Neural cell (in vitro differentiated cells): Measurements from ENCODE around the gene HRAS. TPM values are rescaled to one million over a fixed set of nuclear protein-coding genes. Genes with fewer than 3 reads are reported as not detected.

ENCODE experiments used
- H2AFZ ChIP-seq: fragments of 200-600, 300-800 bp; sonication (generic), shearing (Covaris generic); 2 replicates; pipeline ENCODE4 v1.6.0; 2014; ENCODE audit warnings: low read depth, mild to moderate bottlenecking, antibody characterized with exemption, low read length, moderate library complexity
- H3F3A ChIP-seq: fragments of 200-600 bp; shearing (Covaris generic); 2 replicates; pipeline ENCODE4 v1.6.1; 2016; ENCODE audit warnings: mild to moderate bottlenecking, moderate library complexity, mixed read lengths, antibody characterized with exemption, low read length; ENCODE audit not compliant: insufficient read depth, poor library complexity, severe bottlenecking
- H3K27ac ChIP-seq: fragments of 200-600, 300-800 bp; sonication (generic), shearing (Covaris generic); 2 replicates; pipeline ENCODE4 v1.5.1; 2014; ENCODE audit warnings: mild to moderate bottlenecking, low read length, moderate library complexity
- H3K27me3 ChIP-seq: fragments of 300-800, 200-600 bp; sonication (generic), shearing (Covaris generic); 2 replicates; pipeline ENCODE4 v1.6.0; 2014; ENCODE audit warnings: mild to moderate bottlenecking, low read depth, low read length, moderate library complexity; ENCODE audit not compliant: insufficient read depth
- H3K36me3 ChIP-seq: fragments of 300-800, 200-600 bp; sonication (generic), shearing (Covaris generic); 2 replicates; pipeline ENCODE4 v1.5.1; 2014; ENCODE audit warnings: mild to moderate bottlenecking, antibody characterized with exemption, low read length, moderate library complexity; ENCODE audit not compliant: insufficient read depth
- H3K4me2 ChIP-seq: fragments of 300-800, 200-600 bp; sonication (generic), shearing (Covaris generic); 2 replicates; pipeline ENCODE4 v1.6.0; 2014; ENCODE audit warnings: mild to moderate bottlenecking, low read length
- H3K4me3 ChIP-seq: fragments of 300-800, 200-600 bp; sonication (generic), shearing (Covaris generic); 2 replicates; pipeline ENCODE4 v1.5.1; 2014; ENCODE audit warnings: mild to moderate bottlenecking, low read length, moderate library complexity
- H3K79me2 ChIP-seq: fragments of 200-600 bp; shearing (Covaris generic); replicated peaks from 2 replicates; pipeline ENCODE4 v1.6.0; 2014; ENCODE audit warnings: mild to moderate bottlenecking, low read length, moderate library complexity; ENCODE audit not compliant: insufficient read depth
- H3K9ac ChIP-seq: fragments of 300-800, 200-600 bp; sonication (generic), shearing (Covaris generic); 2 replicates; pipeline ENCODE4 v1.6.1; 2016; ENCODE audit warnings: mild to moderate bottlenecking, low read length, mixed read lengths
- H3K9me2 ChIP-seq: fragments of 200-600 bp; shearing (Covaris generic); 2 replicates; pipeline ENCODE4 v1.6.1; 2016; ENCODE audit warnings: mild to moderate bottlenecking, low read length, mixed read lengths; ENCODE audit not compliant: insufficient read depth
- H3K9me3 ChIP-seq: fragments of 200-600, 300-800 bp; sonication (generic), shearing (Covaris generic); 2 replicates; pipeline ENCODE4 v1.6.1; 2016; ENCODE audit warnings: mild to moderate bottlenecking, mixed run types, low read length, moderate library complexity, mixed read lengths
- H4K20me1 ChIP-seq: fragments of 200-600 bp; shearing (Covaris generic); 2 replicates; pipeline ENCODE4 v1.6.1; 2016; ENCODE audit warnings: mild to moderate bottlenecking, mixed run types; ENCODE audit not compliant: insufficient read depth
- EP300 ChIP-seq: fragments of 450-650 bp; conservative IDR thresholded peaks from 2 replicates; pipeline ENCODE4 v1.6.1; 2014; ENCODE audit warnings: antibody characterized with exemption, mild to moderate bottlenecking, moderate library complexity; ENCODE audit not compliant: poor library complexity, severe bottlenecking
- EZH2 ChIP-seq: fragments of 200-600, 300-800 bp; shearing (Covaris generic), sonication (generic); IDR thresholded peaks from 2 replicates; pipeline ENCODE4 v1.6.1; 2014; ENCODE audit warnings: antibody characterized with exemption, low read length, borderline replicate concordance, mild to moderate bottlenecking; ENCODE audit not compliant: insufficient read depth, poor library complexity, severe bottlenecking
- POLR2AphosphoS5 ChIP-seq: IDR thresholded peaks from 2 replicates; pipeline ENCODE4 v1.6.1; 2012
- RAD21 ChIP-seq: fragments of 450-650 bp; conservative IDR thresholded peaks from 2 replicates; pipeline ENCODE4 v1.6.1; 2014; ENCODE audit warnings: antibody characterized with exemption, mild to moderate bottlenecking, moderate library complexity
- SMC3 ChIP-seq: fragments of 450-650 bp; conservative IDR thresholded peaks from 2 replicates; pipeline ENCODE4 v1.6.1; 2014; ENCODE audit warnings: antibody characterized with exemption, mild to moderate bottlenecking, moderate library complexity; ENCODE audit not compliant: poor library complexity
- TAF1 ChIP-seq: IDR thresholded peaks from 2 replicates; pipeline ENCODE4 v1.6.1; 2012; ENCODE audit warnings: low read depth
- polyA plus RNA-seq: library from polyadenylated mRNA; depleted of rRNA; stranded (reverse); fragments of >200 nt; gene quantifications from 2 replicates; pipeline ENCODE4 v1.2.3, GENCODE V29; 2014
- TF ChIP-seq, protein P1 (sequence below): IDR thresholded peaks from 2 replicates; pipeline ENCODE4 v1.6.1; 2012; ENCODE audit warnings: borderline replicate concordance
- TF ChIP-seq, protein P2 (sequence below): fragments of 450-650 bp; IDR thresholded peaks from 2 replicates; pipeline ENCODE4 v1.5.1; 2014; ENCODE audit warnings: antibody characterized with exemption, mild to moderate bottlenecking, moderate library complexity; ENCODE audit not compliant: poor library complexity, severe bottlenecking

HRAS gene
- polyA plus RNA-seq, 1 donor from 2014 or later, result 120 TPM

DNA sequence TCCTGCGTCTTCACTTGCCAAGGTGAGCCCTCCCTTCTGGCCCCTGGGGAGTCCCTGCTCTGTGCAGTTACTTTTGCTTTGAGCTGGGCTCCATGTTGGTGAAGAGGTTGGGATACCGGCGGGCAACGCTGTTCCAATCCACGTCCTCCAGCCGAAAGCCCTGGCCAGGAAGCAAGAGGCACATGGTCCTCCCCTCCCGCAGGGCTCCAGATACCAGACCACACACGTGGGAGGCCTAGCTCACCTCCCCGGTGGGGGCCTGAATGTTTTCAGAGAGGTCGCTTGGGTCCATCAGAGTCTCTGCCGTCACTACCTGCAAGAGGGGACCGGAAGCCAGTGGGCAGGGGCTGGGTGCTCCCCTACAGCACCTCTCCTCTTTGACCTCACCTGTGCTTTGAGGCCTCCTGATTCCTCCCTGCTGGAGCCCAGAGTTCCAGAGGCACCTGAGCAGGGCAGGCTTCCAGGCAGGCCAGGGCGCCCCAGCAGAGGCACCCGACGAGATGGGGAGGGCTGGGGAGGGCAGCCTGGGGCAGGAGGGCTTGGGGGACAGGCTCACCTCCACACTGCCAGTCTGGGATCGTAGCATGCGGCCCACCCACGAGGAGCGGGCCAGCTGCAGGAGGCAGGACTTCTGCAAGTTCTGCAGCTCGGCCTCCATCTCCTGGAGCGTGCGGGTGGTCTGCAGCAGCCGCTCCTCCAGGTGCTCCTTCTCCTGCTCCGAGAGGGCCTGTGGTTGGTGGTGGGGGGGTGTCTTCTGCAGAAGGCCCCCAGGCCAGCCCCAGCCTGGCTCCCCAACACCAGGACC, 22.2 kb upstream of the HRAS start:
- TF ChIP-seq POLR2AphosphoS5 (no peak), EZH2 (no peak), TAF1 (no peak), RAD21 (no peak), SMC3 (no peak), EP300 (no peak)
- TF ChIP-seq, protein P1, sequence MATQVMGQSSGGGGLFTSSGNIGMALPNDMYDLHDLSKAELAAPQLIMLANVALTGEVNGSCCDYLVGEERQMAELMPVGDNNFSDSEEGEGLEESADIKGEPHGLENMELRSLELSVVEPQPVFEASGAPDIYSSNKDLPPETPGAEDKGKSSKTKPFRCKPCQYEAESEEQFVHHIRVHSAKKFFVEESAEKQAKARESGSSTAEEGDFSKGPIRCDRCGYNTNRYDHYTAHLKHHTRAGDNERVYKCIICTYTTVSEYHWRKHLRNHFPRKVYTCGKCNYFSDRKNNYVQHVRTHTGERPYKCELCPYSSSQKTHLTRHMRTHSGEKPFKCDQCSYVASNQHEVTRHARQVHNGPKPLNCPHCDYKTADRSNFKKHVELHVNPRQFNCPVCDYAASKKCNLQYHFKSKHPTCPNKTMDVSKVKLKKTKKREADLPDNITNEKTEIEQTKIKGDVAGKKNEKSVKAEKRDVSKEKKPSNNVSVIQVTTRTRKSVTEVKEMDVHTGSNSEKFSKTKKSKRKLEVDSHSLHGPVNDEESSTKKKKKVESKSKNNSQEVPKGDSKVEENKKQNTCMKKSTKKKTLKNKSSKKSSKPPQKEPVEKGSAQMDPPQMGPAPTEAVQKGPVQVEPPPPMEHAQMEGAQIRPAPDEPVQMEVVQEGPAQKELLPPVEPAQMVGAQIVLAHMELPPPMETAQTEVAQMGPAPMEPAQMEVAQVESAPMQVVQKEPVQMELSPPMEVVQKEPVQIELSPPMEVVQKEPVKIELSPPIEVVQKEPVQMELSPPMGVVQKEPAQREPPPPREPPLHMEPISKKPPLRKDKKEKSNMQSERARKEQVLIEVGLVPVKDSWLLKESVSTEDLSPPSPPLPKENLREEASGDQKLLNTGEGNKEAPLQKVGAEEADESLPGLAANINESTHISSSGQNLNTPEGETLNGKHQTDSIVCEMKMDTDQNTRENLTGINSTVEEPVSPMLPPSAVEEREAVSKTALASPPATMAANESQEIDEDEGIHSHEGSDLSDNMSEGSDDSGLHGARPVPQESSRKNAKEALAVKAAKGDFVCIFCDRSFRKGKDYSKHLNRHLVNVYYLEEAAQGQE, result no peak
- TF ChIP-seq, protein P2, sequence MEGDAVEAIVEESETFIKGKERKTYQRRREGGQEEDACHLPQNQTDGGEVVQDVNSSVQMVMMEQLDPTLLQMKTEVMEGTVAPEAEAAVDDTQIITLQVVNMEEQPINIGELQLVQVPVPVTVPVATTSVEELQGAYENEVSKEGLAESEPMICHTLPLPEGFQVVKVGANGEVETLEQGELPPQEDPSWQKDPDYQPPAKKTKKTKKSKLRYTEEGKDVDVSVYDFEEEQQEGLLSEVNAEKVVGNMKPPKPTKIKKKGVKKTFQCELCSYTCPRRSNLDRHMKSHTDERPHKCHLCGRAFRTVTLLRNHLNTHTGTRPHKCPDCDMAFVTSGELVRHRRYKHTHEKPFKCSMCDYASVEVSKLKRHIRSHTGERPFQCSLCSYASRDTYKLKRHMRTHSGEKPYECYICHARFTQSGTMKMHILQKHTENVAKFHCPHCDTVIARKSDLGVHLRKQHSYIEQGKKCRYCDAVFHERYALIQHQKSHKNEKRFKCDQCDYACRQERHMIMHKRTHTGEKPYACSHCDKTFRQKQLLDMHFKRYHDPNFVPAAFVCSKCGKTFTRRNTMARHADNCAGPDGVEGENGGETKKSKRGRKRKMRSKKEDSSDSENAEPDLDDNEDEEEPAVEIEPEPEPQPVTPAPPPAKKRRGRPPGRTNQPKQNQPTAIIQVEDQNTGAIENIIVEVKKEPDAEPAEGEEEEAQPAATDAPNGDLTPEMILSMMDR, result no peak
- no peak overlapping the region for H2AFZ ChIP-seq
- no peaks in the 10 kb centered on the region for H3K9me3 ChIP-seq
- H3K27me3 ChIP-seq, result peaks cover 41% of the 10 kb centered on the region
- no peak overlapping the region for H3K27ac ChIP-seq
- no peak overlapping the region for H3K9ac ChIP-seq
- no peaks in the 10 kb centered on the region for H3K79me2 ChIP-seq
- no peaks in the 10 kb centered on the region for H3F3A ChIP-seq
- no peaks in the 10 kb centered on the region for H3K36me3 ChIP-seq
- no peaks in the 10 kb centered on the region for H3K9me2 ChIP-seq
- no peaks in the 10 kb centered on the region for H4K20me1 ChIP-seq
- no peak overlapping the region for H3K4me3 ChIP-seq
- H3K4me2 ChIP-seq, result no peak overlapping the region

- no peaks in the 10 kb centered on the region for H3K9me2 ChIP-seq
- no peaks in the 10 kb centered on the region for H3F3A ChIP-seq
- no peak overlapping the region for H2AFZ ChIP-seq
- H3K36me3 ChIP-seq, result no peaks in the 10 kb centered on the region
- no peak overlapping the region for H3K4me3 ChIP-seq
- no peaks in the 10 kb centered on the region for H3K79me2 ChIP-seq
- H3K4me2 ChIP-seq, result no peak overlapping the region
- peaks cover 41% of the 10 kb centered on the region for H3K27me3 ChIP-seq
- no peak overlapping the region for H3K9ac ChIP-seq
- no peaks in the 10 kb centered on the region for H3K9me3 ChIP-seq
- TF ChIP-seq RAD21 (no peak), TAF1 (no peak), SMC3 (no peak), EP300 (no peak), EZH2 (no peak)
- TF ChIP-seq, protein P1, result no peak
- TF ChIP-seq, protein P2, result no peak
- H3K27ac ChIP-seq, result no peak overlapping the region
- H4K20me1 ChIP-seq, result no peaks in the 10 kb centered on the region
Observed at GRCh38 chr11:556662-557256, 21.4 kb upstream of the HRAS start.
